Neural cell (in vitro differentiated cells): Measurements from ENCODE around the gene NRP1. TPM values are rescaled to one million over a fixed set of nuclear protein-coding genes. Genes with fewer than 3 reads are reported as not detected.

Source experiments
- H2AFZ ChIP-seq: fragments of 200-600, 300-800 bp; sonication (generic), shearing (Covaris generic); 2 replicates; pipeline ENCODE4 v1.6.0; 2014; ENCODE audit warnings: low read depth, mild to moderate bottlenecking, antibody characterized with exemption, low read length, moderate library complexity
- H3F3A ChIP-seq: fragments of 200-600 bp; shearing (Covaris generic); 2 replicates; pipeline ENCODE4 v1.6.1; 2016; ENCODE audit warnings: mild to moderate bottlenecking, moderate library complexity, mixed read lengths, antibody characterized with exemption, low read length; ENCODE audit not compliant: insufficient read depth, poor library complexity, severe bottlenecking
- H3K27ac ChIP-seq: fragments of 200-600, 300-800 bp; sonication (generic), shearing (Covaris generic); 2 replicates; pipeline ENCODE4 v1.5.1; 2014; ENCODE audit warnings: mild to moderate bottlenecking, low read length, moderate library complexity
- H3K27me3 ChIP-seq: fragments of 300-800, 200-600 bp; sonication (generic), shearing (Covaris generic); 2 replicates; pipeline ENCODE4 v1.6.0; 2014; ENCODE audit warnings: mild to moderate bottlenecking, low read depth, low read length, moderate library complexity; ENCODE audit not compliant: insufficient read depth
- H3K36me3 ChIP-seq: fragments of 300-800, 200-600 bp; sonication (generic), shearing (Covaris generic); 2 replicates; pipeline ENCODE4 v1.5.1; 2014; ENCODE audit warnings: mild to moderate bottlenecking, antibody characterized with exemption, low read length, moderate library complexity; ENCODE audit not compliant: insufficient read depth
- H3K4me2 ChIP-seq: fragments of 300-800, 200-600 bp; sonication (generic), shearing (Covaris generic); 2 replicates; pipeline ENCODE4 v1.6.0; 2014; ENCODE audit warnings: mild to moderate bottlenecking, low read length
- H3K4me3 ChIP-seq: fragments of 300-800, 200-600 bp; sonication (generic), shearing (Covaris generic); 2 replicates; pipeline ENCODE4 v1.5.1; 2014; ENCODE audit warnings: mild to moderate bottlenecking, low read length, moderate library complexity
- H3K79me2 ChIP-seq: fragments of 200-600 bp; shearing (Covaris generic); replicated peaks from 2 replicates; pipeline ENCODE4 v1.6.0; 2014; ENCODE audit warnings: mild to moderate bottlenecking, low read length, moderate library complexity; ENCODE audit not compliant: insufficient read depth
- H3K9ac ChIP-seq: fragments of 300-800, 200-600 bp; sonication (generic), shearing (Covaris generic); 2 replicates; pipeline ENCODE4 v1.6.1; 2016; ENCODE audit warnings: mild to moderate bottlenecking, low read length, mixed read lengths
- H3K9me2 ChIP-seq: fragments of 200-600 bp; shearing (Covaris generic); 2 replicates; pipeline ENCODE4 v1.6.1; 2016; ENCODE audit warnings: mild to moderate bottlenecking, low read length, mixed read lengths; ENCODE audit not compliant: insufficient read depth
- H3K9me3 ChIP-seq: fragments of 200-600, 300-800 bp; sonication (generic), shearing (Covaris generic); 2 replicates; pipeline ENCODE4 v1.6.1; 2016; ENCODE audit warnings: mild to moderate bottlenecking, mixed run types, low read length, moderate library complexity, mixed read lengths
- H4K20me1 ChIP-seq: fragments of 200-600 bp; shearing (Covaris generic); 2 replicates; pipeline ENCODE4 v1.6.1; 2016; ENCODE audit warnings: mild to moderate bottlenecking, mixed run types; ENCODE audit not compliant: insufficient read depth
- CTCF ChIP-seq: fragments of 450-650 bp; IDR thresholded peaks from 2 replicates; pipeline ENCODE4 v1.5.1; 2014; ENCODE audit warnings: antibody characterized with exemption, mild to moderate bottlenecking, moderate library complexity; ENCODE audit not compliant: poor library complexity, severe bottlenecking
- EP300 ChIP-seq: fragments of 450-650 bp; conservative IDR thresholded peaks from 2 replicates; pipeline ENCODE4 v1.6.1; 2014; ENCODE audit warnings: antibody characterized with exemption, mild to moderate bottlenecking, moderate library complexity; ENCODE audit not compliant: poor library complexity, severe bottlenecking
- EZH2 ChIP-seq: fragments of 200-600, 300-800 bp; shearing (Covaris generic), sonication (generic); IDR thresholded peaks from 2 replicates; pipeline ENCODE4 v1.6.1; 2014; ENCODE audit warnings: antibody characterized with exemption, low read length, borderline replicate concordance, mild to moderate bottlenecking; ENCODE audit not compliant: insufficient read depth, poor library complexity, severe bottlenecking
- MXI1 ChIP-seq: fragments of 450-650 bp; conservative IDR thresholded peaks from 2 replicates; pipeline ENCODE4 v1.6.1; 2014; ENCODE audit warnings: antibody characterized with exemption, mild to moderate bottlenecking; ENCODE audit not compliant: poor library complexity, severe bottlenecking
- POLR2AphosphoS5 ChIP-seq: IDR thresholded peaks from 2 replicates; pipeline ENCODE4 v1.6.1; 2012
- RAD21 ChIP-seq: fragments of 450-650 bp; conservative IDR thresholded peaks from 2 replicates; pipeline ENCODE4 v1.6.1; 2014; ENCODE audit warnings: antibody characterized with exemption, mild to moderate bottlenecking, moderate library complexity
- REST ChIP-seq: IDR thresholded peaks from 2 replicates; pipeline ENCODE4 v1.6.1; 2012; ENCODE audit warnings: borderline replicate concordance
- SMC3 ChIP-seq: fragments of 450-650 bp; conservative IDR thresholded peaks from 2 replicates; pipeline ENCODE4 v1.6.1; 2014; ENCODE audit warnings: antibody characterized with exemption, mild to moderate bottlenecking, moderate library complexity; ENCODE audit not compliant: poor library complexity
- TAF1 ChIP-seq: IDR thresholded peaks from 2 replicates; pipeline ENCODE4 v1.6.1; 2012; ENCODE audit warnings: low read depth
- polyA plus RNA-seq: library from polyadenylated mRNA; depleted of rRNA; stranded (reverse); fragments of >200 nt; gene quantifications from 2 replicates; pipeline ENCODE4 v1.2.3, GENCODE V29; 2014

NRP1 gene
- polyA plus RNA-seq, 1 donor from 2014 or later: 23.2 TPM

- Histone ChIP-seq H3K27me3 (no peaks in the 10 kb centered on the region), H3K9ac (no peak overlapping the region), H3K9me2 (no peaks in the 10 kb centered on the region), H3K36me3 (no peaks in the 10 kb centered on the region), H4K20me1 (no peaks in the 10 kb centered on the region), H2AFZ (no peak overlapping the region), H3K79me2 (no peaks in the 10 kb centered on the region), H3F3A (no peaks in the 10 kb centered on the region), H3K27ac (peak overlapping the region; percentile 30), H3K4me2 (no peak overlapping the region), H3K4me3 (no peak overlapping the region), H3K9me3 (no peaks in the 10 kb centered on the region)
- TF ChIP-seq RAD21 (no peak), EP300 (no peak), TAF1 (no peak), MXI1 (no peak), REST (no peak)
Measured at GRCh38 chr10:33190406-33190805, 144.1 kb downstream of the NRP1 start.

GRCh38 chr10:33189808-33190207 lies 144.7 kb downstream of the NRP1 start:
- peak overlapping the region; percentile 30 for H3K27ac ChIP-seq
- TF ChIP-seq EZH2 (no peak), REST (no peak), SMC3 (no peak), TAF1 (no peak), EP300 (no peak), RAD21 (no peak), POLR2AphosphoS5 (no peak), MXI1 (no peak), CTCF (no peak)
- no peaks in the 10 kb centered on the region for H3F3A ChIP-seq
- no peaks in the 10 kb centered on the region for H3K27me3 ChIP-seq
- H3K9ac ChIP-seq: no peak overlapping the region
- no peaks in the 10 kb centered on the region for H3K9me3 ChIP-seq
- H3K4me3 ChIP-seq: no peak overlapping the region
- H3K36me3 ChIP-seq: no peaks in the 10 kb centered on the region
- H3K9me2 ChIP-seq: no peaks in the 10 kb centered on the region
- no peaks in the 10 kb centered on the region for H3K79me2 ChIP-seq
- no peaks in the 10 kb centered on the region for H4K20me1 ChIP-seq
- H3K4me2 ChIP-seq: no peak overlapping the region
- H2AFZ ChIP-seq: no peak overlapping the region
